GM13977 (cell line): ENCODE results near the gene SCEL.
"Not testable (repeated sequence)": the region's sequence is repeated elsewhere in the genome, so short reads cannot be mapped to it uniquely, and the experiment has no call there.

Source experiments
- DNase-seq: peaks from one replicate; pipeline ENCODE4 v3.0.0; 2012; ENCODE audit warnings: low spot score
- CTCF ChIP-seq: IDR thresholded peaks from 2 replicates; pipeline ENCODE4 v1.5.1; 2012; ENCODE audit warnings: mild to moderate bottlenecking, control low read depth; ENCODE audit not compliant: insufficient read depth; ENCODE audit errors: extremely low read depth, missing control alignments
- in situ Hi-C: fragments of 300-500 bp; cut with MboI; formaldehyde crosslinking; loops from one replicate; pipeline ENCODE4 v1.12.0; 2022; ENCODE audit warnings: low sequenced_read_pairs, low pct_unique_long_range_greater_than_20kb, mixed read lengths, inconsistent platforms; ENCODE audit not compliant: unreplicated experiment

The SCEL gene

GRCh38 chr13:77511552-77511951 lies 24.0 kb upstream of the SCEL start:
- TF ChIP-seq CTCF = no peak
- DNase-seq = no peak
- in situ Hi-C loops = no loop called here

GRCh38 chr13:77513719-77514335 lies 21.7 kb upstream of the SCEL start:
- no peak for DNase-seq
- in situ Hi-C loops = no loop called here
- no peak for TF ChIP-seq CTCF

GRCh38 chr13:77514336-77514726 lies 21.2 kb upstream of the SCEL start:
- DNase-seq = no peak
- in situ Hi-C loops = no loop called here
- TF ChIP-seq CTCF = no peak

GRCh38 chr13:77515785-77516184 lies 19.7 kb upstream of the SCEL start:
- in situ Hi-C loops = no loop called here
- no peak for TF ChIP-seq CTCF
- DNase-seq = no peak

GRCh38 chr13:77516342-77516789 lies 19.1 kb upstream of the SCEL start:
- no peak for DNase-seq
- in situ Hi-C loops = no loop called here
- TF ChIP-seq CTCF = no peak

- no peak for DNase-seq
- in situ Hi-C loops = no loop called here
- TF ChIP-seq CTCF = no peak
These were observed 17.2 kb upstream of the SCEL start for GRCh38 chr13:77518266-77518665.

GRCh38 chr13:77519396-77519795 lies 16.1 kb upstream of the SCEL start:
- DNase-seq, in situ Hi-C loops: not testable (repeated sequence)
